Neural progenitor cell (in vitro differentiated cells): Measurements from ENCODE around the gene GTF2IRD1.

Experiments used
- EZH2 ChIP-seq: fragments of 200-600 bp; sonication (generic); IDR thresholded peaks from 2 replicates; pipeline ENCODE4 v1.6.1; 2017; ENCODE audit warnings: antibody characterized with exemption, mild to moderate bottlenecking, moderate library complexity
- EZH2phosphoT487 ChIP-seq: fragments of 200-600 bp; sonication (generic); IDR thresholded peaks from 2 replicates; pipeline ENCODE4 v1.6.1; 2017; ENCODE audit warnings: antibody characterized with exemption
- TF ChIP-seq, protein P1 (sequence below): fragments of 200-600 bp; sonication (generic); IDR thresholded peaks from 2 replicates; pipeline ENCODE4 v1.5.1; 2017; ENCODE audit warnings: antibody characterized with exemption, mild to moderate bottlenecking

DNA sequence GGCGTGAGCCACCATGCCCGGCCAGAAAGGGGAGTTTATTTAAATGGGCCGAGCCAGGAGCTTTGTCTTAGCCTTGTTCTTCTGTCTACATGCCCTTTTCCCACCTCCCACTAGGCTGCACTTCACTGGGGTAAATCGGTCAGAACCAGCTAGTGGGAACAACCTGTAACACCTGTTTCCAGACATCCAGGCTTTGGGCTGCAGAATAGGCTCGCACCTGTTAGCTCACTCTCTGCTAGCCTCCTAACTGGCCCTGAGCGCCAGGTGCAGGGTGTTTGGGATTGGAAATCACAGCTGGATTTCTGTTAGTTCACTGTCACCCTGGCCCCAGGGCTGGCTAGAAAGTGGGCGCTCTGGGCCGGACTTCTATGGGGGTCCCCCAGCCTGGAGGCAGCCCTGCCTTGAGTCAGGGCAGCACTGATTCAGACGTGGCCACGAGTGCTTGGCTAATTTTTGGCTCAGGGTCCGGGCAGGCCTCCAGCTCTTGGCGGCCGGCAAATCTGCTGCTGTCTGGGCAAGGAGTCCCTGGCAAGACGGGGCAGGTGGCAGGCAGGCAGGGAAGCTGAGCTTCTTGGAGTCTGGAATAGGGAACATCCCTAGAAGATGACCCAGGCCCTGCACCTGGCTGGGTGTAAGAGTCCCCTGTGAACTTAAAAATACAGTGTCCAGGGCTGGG lies 48.6 kb downstream of the GTF2IRD1 start:
- TF ChIP-seq, protein P1, sequence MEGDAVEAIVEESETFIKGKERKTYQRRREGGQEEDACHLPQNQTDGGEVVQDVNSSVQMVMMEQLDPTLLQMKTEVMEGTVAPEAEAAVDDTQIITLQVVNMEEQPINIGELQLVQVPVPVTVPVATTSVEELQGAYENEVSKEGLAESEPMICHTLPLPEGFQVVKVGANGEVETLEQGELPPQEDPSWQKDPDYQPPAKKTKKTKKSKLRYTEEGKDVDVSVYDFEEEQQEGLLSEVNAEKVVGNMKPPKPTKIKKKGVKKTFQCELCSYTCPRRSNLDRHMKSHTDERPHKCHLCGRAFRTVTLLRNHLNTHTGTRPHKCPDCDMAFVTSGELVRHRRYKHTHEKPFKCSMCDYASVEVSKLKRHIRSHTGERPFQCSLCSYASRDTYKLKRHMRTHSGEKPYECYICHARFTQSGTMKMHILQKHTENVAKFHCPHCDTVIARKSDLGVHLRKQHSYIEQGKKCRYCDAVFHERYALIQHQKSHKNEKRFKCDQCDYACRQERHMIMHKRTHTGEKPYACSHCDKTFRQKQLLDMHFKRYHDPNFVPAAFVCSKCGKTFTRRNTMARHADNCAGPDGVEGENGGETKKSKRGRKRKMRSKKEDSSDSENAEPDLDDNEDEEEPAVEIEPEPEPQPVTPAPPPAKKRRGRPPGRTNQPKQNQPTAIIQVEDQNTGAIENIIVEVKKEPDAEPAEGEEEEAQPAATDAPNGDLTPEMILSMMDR = no peak
- no peak for TF ChIP-seq EZH2
- TF ChIP-seq EZH2phosphoT487 = no peak
